Measurements from ENCODE around the gene WDR76.
"Not testable (repeated sequence)": the region's sequence is repeated elsewhere in the genome, so short reads cannot be mapped to it uniquely, and the experiment has no call there.

WDR76 gene

GRCh38 chr15:43826508-43827341 is at the start of gene WDR76:
WDR76 (plus strand) TSS chr15:43827002; CDS start chr15:43827033, 31 bp downstream.
- DNase-seq (ENCODE audit: low spot score), result peak; percentile 80

- DNase-seq (ENCODE audit: low spot score), result peak; percentile 80
These were observed 49.4 kb upstream of the WDR76 start for GRCh38 chr15:43777267-43777914.

GRCh38 chr15:43779016-43779415 is 47.8 kb upstream of the WDR76 start:
- DNase-seq (ENCODE audit: low spot score), result no peak

- no peak for DNase-seq (ENCODE audit: low spot score)
These were observed 37.4 kb upstream of the WDR76 start for GRCh38 chr15:43789409-43789808.

- DNase-seq (ENCODE audit: low spot score), result peak; percentile 99
These were observed 34.6 kb upstream of the WDR76 start, which contains the start of gene SERF2 for GRCh38 chr15:43791993-43792760. SERF2 (plus strand) TSS chr15:43792320; CDS start chr15:43792377, 57 bp downstream.

- DNase-seq (ENCODE audit: low spot score), result peak; percentile 36
These were observed 33.9 kb upstream of the WDR76 start for GRCh38 chr15:43792761-43793476.

- peak; percentile 1 for DNase-seq (ENCODE audit: low spot score)
These were observed 33.2 kb upstream of the WDR76 start for GRCh38 chr15:43793647-43794046.

GRCh38 chr15:43794269-43795037 is 32.3 kb upstream of the WDR76 start:
- peak; percentile 2 for DNase-seq (ENCODE audit: low spot score)

GRCh38 chr15:43795197-43795596 is 31.6 kb upstream of the WDR76 start:
- no peak for DNase-seq (ENCODE audit: low spot score)

- no peak for DNase-seq (ENCODE audit: low spot score)
These were observed 30.8 kb upstream of the WDR76 start for GRCh38 chr15:43795997-43796396.

- no peak for DNase-seq (ENCODE audit: low spot score)
These were observed 30.2 kb upstream of the WDR76 start for GRCh38 chr15:43796566-43796965.

GRCh38 chr15:43799209-43799944 is 27.4 kb upstream of the WDR76 start:
- DNase-seq (ENCODE audit: low spot score), result peak; percentile 3

GRCh38 chr15:43799945-43800285 is 26.9 kb upstream of the WDR76 start, which contains the start of gene SERINC4:
SERINC4 (minus strand) TSS chr15:43800220; CDS start chr15:43799986, 234 bp downstream.
- no peak for DNase-seq (ENCODE audit: low spot score)

- peak; percentile 92 for DNase-seq (ENCODE audit: low spot score)
These were observed 26.3 kb upstream of the WDR76 start, which contains the start of gene HYPK for GRCh38 chr15:43800286-43801141. HYPK (plus strand) TSS chr15:43800599; CDS start chr15:43800623, 24 bp downstream.

- DNase-seq (ENCODE audit: low spot score), result not testable (repeated sequence)
These were observed 24.1 kb upstream of the WDR76 start for GRCh38 chr15:43802676-43803075.

GRCh38 chr15:43808435-43808950 is 18.3 kb upstream of the WDR76 start:
- DNase-seq (ENCODE audit: low spot score), result no peak

GRCh38 chr15:43808960-43809678 is 17.7 kb upstream of the WDR76 start:
- DNase-seq (ENCODE audit: low spot score), result no peak

GRCh38 chr15:43815064-43815463 is 11.7 kb upstream of the WDR76 start:
- DNase-seq (ENCODE audit: low spot score), result not testable (repeated sequence)
